H1 (cell line): ENCODE results near the gene FHDC1. TPM values are rescaled to one million over a fixed set of nuclear protein-coding genes. Genes with fewer than 3 reads are reported as not detected.

Source experiments
- CTCF ChIA-PET: fragments of 300-600 bp; sonication (Branson Sonifier 250); formaldehyde crosslinking; loops from one replicate; lab custom pipeline; 2021; ENCODE audit not compliant: partially characterized antibody; lab: Charles Lee
- POLR2A ChIA-PET: fragments of 300-600 bp; sonication (Branson Sonifier 250); formaldehyde crosslinking; loops from one replicate; lab custom pipeline; 2021; ENCODE audit warnings: inconsistent platforms; ENCODE audit not compliant: partially characterized antibody; lab: Charles Lee
- DNase-seq, 2 experiments: peaks; one replicate each; pipeline versions ENCODE4 v3.0.0 to v3.0.0-alpha.2; 2010 to 2022; ENCODE audit warnings: low spot score in 2 of 2, low read depth in 1 of 2, mixed read lengths in 1 of 2
- FAIRE-seq: peaks from 2 replicates; lab custom pipeline; 2011; peaks lifted over from hg19 to GRCh38; lab: Jason Lieb, UNC
- H2AFZ ChIP-seq: 2 replicates; pipeline ENCODE4 v1.8.1; 2012; ENCODE audit warnings: low read length, inconsistent platforms
- H2AK5ac ChIP-seq: 2 replicates; pipeline ENCODE4 v1.6.1; 2013; ENCODE audit warnings: low read depth, low read length
- H2BK120ac ChIP-seq: replicated peaks from 2 replicates; pipeline ENCODE3; 2013; ENCODE audit warnings: low read depth, low read length, inconsistent platforms
- H2BK12ac ChIP-seq: 2 replicates; pipeline ENCODE4 v1.6.1; 2013; ENCODE audit warnings: low read depth, low read length
- H2BK15ac ChIP-seq: 2 replicates; pipeline ENCODE4 v1.6.1; 2013; ENCODE audit warnings: low read length
- H2BK20ac ChIP-seq: 2 replicates; pipeline ENCODE4 v1.6.1; 2013; ENCODE audit warnings: low read length
- H2BK5ac ChIP-seq: 2 replicates; pipeline ENCODE4 v1.6.1; 2013; ENCODE audit warnings: low read depth, low read length
- H3K14ac ChIP-seq: 2 replicates; pipeline ENCODE4 v1.6.1; 2013; ENCODE audit warnings: inconsistent platforms; ENCODE audit not compliant: insufficient read length
- H3K18ac ChIP-seq: 2 replicates; pipeline ENCODE4 v1.6.1; 2013; ENCODE audit warnings: low read length; ENCODE audit errors: extremely low read depth
- H3K23ac ChIP-seq: 2 replicates; pipeline ENCODE4 v1.6.1; 2013; ENCODE audit warnings: inconsistent platforms; ENCODE audit not compliant: insufficient read length
- H3K23me2 ChIP-seq: 2 replicates; pipeline ENCODE4 v1.6.1; 2013; ENCODE audit warnings: low read depth, low read length
- H3K27ac ChIP-seq: 2 replicates; pipeline ENCODE4 v1.6.1; 2011; ENCODE audit warnings: low read depth, low read length, inconsistent platforms
- H3K27me3 ChIP-seq, 4 experiments: replicated peaks in 1 of 4; 1 replicate in 1 of 4; 2 replicates in 3 of 4; pipeline versions ENCODE4 v1.6.1 to v1.8.1; 2011 to 2013; ENCODE audit warnings: low read length in 3 of 4, mild to moderate bottlenecking in 3 of 4, inconsistent platforms in 2 of 4, mixed read lengths in 2 of 4, moderate library complexity in 1 of 4; ENCODE audit not compliant: control insufficient read depth in 3 of 4, insufficient read depth in 3 of 4; ENCODE audit errors: extremely low read depth in 1 of 4
- H3K36me3 ChIP-seq, 4 experiments: 2 replicates each; pipeline versions ENCODE4 v1.6.1 to v1.8.1; 2011 to 2013; ENCODE audit warnings: mild to moderate bottlenecking in 4 of 4, low read length in 3 of 4, moderate library complexity in 2 of 4, control low read depth in 1 of 4, inconsistent platforms in 1 of 4; ENCODE audit not compliant: insufficient read depth in 4 of 4, control insufficient read depth in 2 of 4
- H3K4ac ChIP-seq: replicated peaks from 2 replicates; pipeline ENCODE3; 2013; ENCODE audit warnings: low read length, low read depth, mixed read lengths, inconsistent platforms; ENCODE audit not compliant: insufficient read length
- H3K4me1 ChIP-seq, 4 experiments: replicated peaks in 1 of 4; 1 replicate in 1 of 4; 2 replicates in 3 of 4; pipeline versions ENCODE4 v1.6.1 to v1.8.1; 2011 to 2013; ENCODE audit warnings: low read length in 3 of 4, inconsistent platforms in 2 of 4, mixed read lengths in 1 of 4; ENCODE audit not compliant: insufficient read depth in 4 of 4, control insufficient read depth in 3 of 4
- H3K4me2 ChIP-seq, 2 experiments: 2 replicates each; pipeline versions ENCODE4 v1.6.1 to v1.8.1; 2011 to 2013; ENCODE audit warnings: low read depth in 2 of 2, low read length in 2 of 2, control low read depth in 1 of 2, inconsistent platforms in 1 of 2, mild to moderate bottlenecking in 1 of 2; ENCODE audit not compliant: insufficient read depth in 1 of 2
- H3K4me3 ChIP-seq, 4 experiments: fragments of 200-600, 300-600 bp in 1 of 4; sonication (generic), shearing (Covaris generic), sonication (Bioruptor Twin) in 1 of 4; 2 replicates each; pipeline versions ENCODE4 v1.5.1 to v1.8.1; 2011 to 2016; ENCODE audit warnings: low read length in 4 of 4, low read depth in 3 of 4, control low read depth in 2 of 4, inconsistent platforms in 2 of 4, mild to moderate bottlenecking in 2 of 4, mixed read lengths in 1 of 4, moderate library complexity in 1 of 4; ENCODE audit not compliant: insufficient read depth in 2 of 4; ENCODE audit errors: extremely low read depth in 1 of 4
- H3K56ac ChIP-seq: replicated peaks from 2 replicates; pipeline ENCODE3; 2013; ENCODE audit warnings: low read depth, mild to moderate bottlenecking, mixed read lengths, low read length, inconsistent platforms; ENCODE audit not compliant: insufficient read length
- H3K79me1 ChIP-seq: 2 replicates; pipeline ENCODE4 v1.6.1; 2013; ENCODE audit warnings: low read depth, low read length, control low read depth
- H3K79me2 ChIP-seq, 2 experiments: 2 replicates each; pipeline versions ENCODE4 v1.6.1 to v1.8.1; 2012 to 2013; ENCODE audit warnings: low read length in 2 of 2, mild to moderate bottlenecking in 2 of 2, inconsistent platforms in 1 of 2; ENCODE audit not compliant: insufficient read depth in 2 of 2, control insufficient read depth in 1 of 2
- H3K9ac ChIP-seq, 4 experiments: replicated peaks in 1 of 4; 1 replicate in 1 of 4; 2 replicates in 3 of 4; pipeline versions ENCODE4 v1.6.1 to v1.8.1; 2011 to 2013; ENCODE audit warnings: low read depth in 3 of 4, low read length in 3 of 4, control low read depth in 2 of 4, mild to moderate bottlenecking in 2 of 4, moderate library complexity in 2 of 4, inconsistent platforms in 1 of 4; ENCODE audit errors: extremely low read depth in 1 of 4
- H3K9me3 ChIP-seq, 2 experiments: 2 replicates each; pipeline versions ENCODE4 v1.6.1 to v1.8.1; 2012 to 2013; ENCODE audit warnings: mild to moderate bottlenecking in 2 of 2, moderate library complexity in 2 of 2, control low read depth in 1 of 2, inconsistent platforms in 1 of 2, low read depth in 1 of 2, low read length in 1 of 2, mixed read lengths in 1 of 2; ENCODE audit not compliant: insufficient read depth in 2 of 2
- H4K20me1 ChIP-seq, 2 experiments: replicated peaks in 1 of 2; 2 replicates each; pipeline versions ENCODE3 to v1.8.1; 2011 to 2013; ENCODE audit warnings: inconsistent platforms in 2 of 2, low read length in 2 of 2, mild to moderate bottlenecking in 1 of 2; ENCODE audit not compliant: insufficient read depth in 2 of 2, control insufficient read depth in 1 of 2
- H4K5ac ChIP-seq: 2 replicates; pipeline ENCODE4 v1.6.1; 2013; ENCODE audit warnings: low read length, low read depth, mixed read lengths, inconsistent platforms; ENCODE audit not compliant: insufficient read length
- H4K8ac ChIP-seq: 2 replicates; pipeline ENCODE4 v1.8.0; 2013; ENCODE audit warnings: mild to moderate bottlenecking, moderate library complexity, low read length, inconsistent platforms; ENCODE audit not compliant: insufficient read depth; ENCODE audit errors: extremely low read depth
- H4K91ac ChIP-seq: replicated peaks from 2 replicates; pipeline ENCODE3; 2013; ENCODE audit warnings: low read length, mixed read lengths, inconsistent platforms; ENCODE audit not compliant: insufficient read length
- SIRT6 ChIP-seq: IDR thresholded peaks from one replicate; pipeline ENCODE4 v1.7.1; 2012; ENCODE audit warnings: low read length, inconsistent platforms
- TBP ChIP-seq: IDR thresholded peaks from 2 replicates; pipeline ENCODE4 v1.6.1; 2011; ENCODE audit warnings: low read depth, low read length, improper control_type of control experiment
- WGBS, 2 experiments: shearing (Covaris generic) in 1 of 2; methylation state at CpG; one replicate each; pipeline versions ENCODE4 v1.1.6 to v1.1.7; 2013 to 2015; ENCODE audit warnings: low lambda C conversion rate in 2 of 2, mixed read lengths in 2 of 2, inconsistent platforms in 1 of 2, low coverage in 1 of 2, missing lambda C conversion rate in 1 of 2; ENCODE audit not compliant: insufficient replicate concordance in 2 of 2, insufficient coverage in 1 of 2, insufficient read length in 1 of 2; ENCODE audit errors: extremely low coverage in 1 of 2, missing lambda C conversion rate in 1 of 2; 5-methylcytosine and 5-hydroxymethylcytosine counted together
- long read RNA-seq, 2 experiments: library from RNA in 1 of 2; library from capped mRNA in 1 of 2; stranded (forward); transcript quantifications; one replicate each; pipeline ENCODE4 v2.0.0, GENCODE V29; 2021; ENCODE audit warnings: inconsistent platforms in 1 of 2
- polyA minus RNA-seq, 3 experiments: library from RNA; depleted of rRNA, polyadenylated mRNA; stranded (reverse); fragments of >200 nt; gene quantifications; 1 replicate in 2 of 3; 2 replicates in 1 of 3; pipeline ENCODE4 v1.2.3, GENCODE V29; 2011
- polyA plus RNA-seq, 7 experiments: library from polyadenylated mRNA; depleted of rRNA in 3 of 7; stranded (reverse) in 5 of 7; unstranded in 2 of 7; fragments of >200 nt in 5 of 7; fragments of 200-250 nt in 2 of 7; gene quantifications; 1 replicate in 5 of 7; 2 replicates in 1 of 7; 4 replicates in 1 of 7; pipeline versions ENCODE4 v1.2.1 to v1.2.3, GENCODE V29; 2011 to 2013; ENCODE audit warnings: missing spikeins in 2 of 7, mixed read lengths in 2 of 7
- total RNA-seq: library from RNA; stranded (reverse); fragmentation: NEBNext Ultra II Directional; extraction: Animal tissue kit (Norgen Biotek cat#: 25700); gene quantifications from 2 replicates; pipeline ENCODE4 v1.2.1, GENCODE V29; 2021

Gene FHDC1, protein sequence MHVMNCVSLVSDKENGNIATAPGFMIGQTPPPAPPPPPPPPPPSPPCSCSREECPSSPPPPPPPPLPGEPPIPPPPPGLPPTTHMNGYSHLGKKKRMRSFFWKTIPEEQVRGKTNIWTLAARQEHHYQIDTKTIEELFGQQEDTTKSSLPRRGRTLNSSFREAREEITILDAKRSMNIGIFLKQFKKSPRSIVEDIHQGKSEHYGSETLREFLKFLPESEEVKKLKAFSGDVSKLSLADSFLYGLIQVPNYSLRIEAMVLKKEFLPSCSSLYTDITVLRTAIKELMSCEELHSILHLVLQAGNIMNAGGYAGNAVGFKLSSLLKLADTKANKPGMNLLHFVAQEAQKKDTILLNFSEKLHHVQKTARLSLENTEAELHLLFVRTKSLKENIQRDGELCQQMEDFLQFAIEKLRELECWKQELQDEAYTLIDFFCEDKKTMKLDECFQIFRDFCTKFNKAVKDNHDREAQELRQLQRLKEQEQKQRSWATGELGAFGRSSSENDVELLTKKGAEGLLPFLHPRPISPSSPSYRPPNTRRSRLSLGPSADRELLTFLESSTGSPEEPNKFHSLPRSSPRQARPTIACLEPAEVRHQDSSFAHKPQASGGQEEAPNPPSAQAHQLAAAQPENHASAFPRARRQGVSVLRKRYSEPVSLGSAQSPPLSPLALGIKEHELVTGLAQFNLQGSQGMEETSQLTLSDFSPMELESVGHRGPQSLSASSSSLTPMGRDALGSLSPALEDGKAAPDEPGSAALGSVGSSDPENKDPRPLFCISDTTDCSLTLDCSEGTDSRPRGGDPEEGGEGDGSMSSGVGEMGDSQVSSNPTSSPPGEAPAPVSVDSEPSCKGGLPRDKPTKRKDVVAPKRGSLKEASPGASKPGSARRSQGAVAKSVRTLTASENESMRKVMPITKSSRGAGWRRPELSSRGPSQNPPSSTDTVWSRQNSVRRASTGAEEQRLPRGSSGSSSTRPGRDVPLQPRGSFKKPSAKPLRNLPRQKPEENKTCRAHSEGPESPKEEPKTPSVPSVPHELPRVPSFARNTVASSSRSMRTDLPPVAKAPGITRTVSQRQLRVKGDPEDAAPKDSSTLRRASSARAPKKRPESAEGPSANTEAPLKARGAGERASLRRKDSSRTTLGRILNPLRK
- total RNA-seq (27.7 and 28.6 TPM in 2 replicates), polyA plus RNA-seq (2011; rRNA removed) (6.4 and 7.1 TPM in 2 replicates), polyA minus RNA-seq (2011; rRNA and poly(A)+ RNA removed) (4.2 and 5.6 TPM in 2 replicates)
- polyA plus RNA-seq (2011; cell fraction: cytosol; rRNA removed) = 5.1 TPM
- 14.8 TPM for polyA plus RNA-seq (2011; cell fraction: nucleus; rRNA removed)
- 11.6 to 17.5 TPM (median 15.2 TPM) in 4 replicates for polyA plus RNA-seq (2012, experiment 1 of 2)
- 8.0 TPM for polyA plus RNA-seq (2012, experiment 2 of 2)
- polyA plus RNA-seq (2013, experiment 1 of 2) = 22.3 TPM
- polyA plus RNA-seq (2013, experiment 2 of 2) = 22.0 TPM
- 6.0 TPM for polyA minus RNA-seq (2011; cell fraction: cytosol; rRNA and poly(A)+ RNA removed)
- polyA minus RNA-seq (2011; cell fraction: nucleus; rRNA and poly(A)+ RNA removed) = 6.7 TPM
- long read RNA-seq, experiment 1, partial matches to known transcripts = 1 of 9 reads
- long read RNA-seq, experiment 1, other reads (novel, unspliced or antisense) = 8 of 9 reads
- long read RNA-seq, experiment 2, partial matches to known transcripts = 0 of 2 reads
- long read RNA-seq, experiment 2, other reads (novel, unspliced or antisense) = 2 of 2 reads

DNA sequence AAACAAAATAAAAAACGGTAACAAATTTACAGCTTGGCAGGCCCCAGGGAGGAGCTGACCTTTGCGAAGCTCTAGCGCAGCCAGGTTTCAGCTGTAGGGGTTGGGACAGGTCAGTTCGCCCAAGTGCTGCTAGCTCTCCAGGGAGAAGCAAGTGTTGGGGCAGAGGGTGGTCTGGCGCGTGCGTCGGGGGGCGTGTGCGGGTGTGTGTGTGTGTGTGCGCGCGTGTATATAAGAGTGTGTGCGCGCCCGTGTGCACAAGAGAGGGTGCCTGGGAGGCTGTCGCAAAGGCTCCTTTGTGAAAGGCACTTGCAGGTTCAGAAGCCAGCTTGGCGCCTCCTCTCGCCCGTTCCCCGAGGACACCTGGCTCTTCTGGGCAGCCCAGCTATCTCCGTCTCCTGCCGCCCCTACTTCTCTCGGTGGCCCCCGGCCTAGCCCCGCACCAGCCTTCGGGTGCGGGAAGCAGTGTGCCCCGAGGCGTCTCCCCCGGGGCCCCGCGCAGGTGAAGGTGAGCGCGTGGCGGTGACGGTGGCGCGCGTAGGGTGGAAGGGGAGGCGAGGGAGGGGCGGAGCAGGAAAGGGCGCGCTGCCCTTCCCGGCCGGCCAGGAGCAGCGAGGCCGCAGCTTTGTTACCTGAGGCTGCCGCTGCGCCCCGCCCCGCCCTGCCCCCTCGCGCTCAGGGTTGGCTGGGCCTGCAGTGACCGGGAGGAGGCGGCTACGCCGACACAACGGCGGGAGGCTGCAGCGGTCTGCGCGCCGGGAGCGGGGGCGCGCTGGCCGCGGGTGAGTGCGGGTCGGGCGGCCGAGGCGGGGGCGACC, at the start of gene FHDC1:
Gene FHDC1, plus strand, starts transcription at position 693 of the 815 bp plus-strand sequence. CDS start 6,735 bp downstream, outside the sequence.
- Histone ChIP-seq H3K79me2 (peaks cover 12 to 34% of the 10 kb centered on the region in 2 experiments), H3K4me1 (peaks cover 0 to 9% (median 5%) of the 10 kb centered on the region in 4 experiments; a peak in 6 of 7 replicates), H2BK15ac (no peak within 1 kb of the TSS), H2BK5ac (peak within 1 kb of the TSS; percentile 72; the same call in 1 of the 2 replicates), H3K4me3 (peak within 1 kb of the TSS; percentile 79 to 97 (median 82)), H3K4ac (no peak within 1 kb of the TSS), H3K79me1 (no peaks in the 10 kb centered on the region), H3K27ac (peak within 1 kb of the TSS; percentile 92), H3K23me2 (peaks cover 2% of the 10 kb centered on the region; the same call in 1 of the 2 replicates), H3K9me3 (no peaks in the 10 kb centered on the region), H3K9ac (peak within 1 kb of the TSS; percentile 67 to 89 (median 86)), H4K91ac (peak within 1 kb of the TSS; percentile 17), H2AK5ac (no peak within 1 kb of the TSS), H3K27me3 (peaks cover 0 to 13% (median 5%) of the 10 kb centered on the region in 4 experiments; a peak in 3 of 7 replicates), H3K23ac (no peak within 1 kb of the TSS), H3K36me3 (no peaks in the 10 kb centered on the region), H4K5ac (peak within 1 kb of the TSS; percentile 97), H2AFZ (peak within 1 kb of the TSS; percentile 42; the same call in 1 of the 2 replicates), H3K4me2 (peak within 1 kb of the TSS; percentile 65 to 97), H2BK120ac (peak within 1 kb of the TSS; percentile 55), H4K8ac (peak within 1 kb of the TSS; percentile 98), H4K20me1 (peaks cover 13 to 16% of the 10 kb centered on the region in 2 experiments), H2BK20ac (no peak within 1 kb of the TSS), H2BK12ac (peak within 1 kb of the TSS; percentile 62; the same call in 1 of the 2 replicates), H3K18ac (peak within 1 kb of the TSS; percentile 91), H3K14ac (no peak within 1 kb of the TSS), H3K56ac (peak within 1 kb of the TSS; percentile 80)
- FAIRE-seq (no peak), DNase-seq (peak in 1 of 2 experiments; percentile 89)
- ChIA-PET POLR2A (interaction anchor here (0.6 to 6.6 kb wide), 13 partner anchors 9 to 530 kb away, joined by 3 to 61 read pairs (median 4); partner anchors contain the start of gene TMEM131L), CTCF (interaction anchor here (0.7 to 6.6 kb wide), 32 partner anchors 8 to 829 kb away, joined by 3 to 35 read pairs (median 3); no protein-coding TSS in a partner anchor)
- WGBS, 2 experiments = 1% methylated on average over 38 of the region's 75 CpGs; no CpG with 5 or more reads in 1 of the 2 experiments
- TF ChIP-seq SIRT6 (no peak), TBP (0 out of 2 replicates have a peak, but pooled peaks have one; percentile 55)
